ENCODE data around the gene NUDT21. TPM values are rescaled to one million over a fixed set of nuclear protein-coding genes. Genes with fewer than 3 reads are reported as not detected.
"Not testable (repeated sequence)": the region's sequence is repeated elsewhere in the genome, so short reads cannot be mapped to it uniquely, and the experiment has no call there.

NUDT21 gene
- 128 TPM for total RNA-seq

GRCh38 chr16:56450986-56451752 is at the start of gene NUDT21, which contains the start of gene OGFOD1:
Gene NUDT21 (minus strand): TSS chr16:56451332. CDS start chr16:56451202, 130 bp downstream.
Gene OGFOD1 (plus strand): TSS chr16:56451554. CDS start chr16:56451613, 59 bp downstream.
- DNase-seq (ENCODE audit: low spot score) = peak; percentile 96

GRCh38 chr16:56493815-56494214 is 42.7 kb upstream of the NUDT21 start:
- DNase-seq (ENCODE audit: low spot score) = no peak

DNA sequence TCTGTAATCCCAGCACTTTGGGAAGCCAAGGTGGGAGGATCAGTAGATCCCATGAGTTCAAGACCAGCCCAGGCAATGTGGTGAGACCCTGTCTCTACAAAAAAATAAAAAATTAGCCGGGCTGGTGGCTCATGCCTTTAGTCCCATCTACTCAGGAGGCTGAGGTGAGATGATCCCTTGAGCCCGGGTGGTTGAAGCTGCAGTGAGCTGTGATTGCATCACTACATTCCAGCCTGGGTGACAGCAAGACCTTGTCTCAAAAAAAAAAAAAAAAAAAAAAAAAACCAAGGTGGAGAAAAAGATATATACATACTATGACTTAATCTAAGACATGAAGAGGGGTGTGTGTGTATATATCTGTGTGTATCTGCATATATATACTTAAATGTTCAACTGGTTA is 42.0 kb upstream of the NUDT21 start:
- DNase-seq (ENCODE audit: low spot score) = no peak

GRCh38 chr16:56491657-56492261 is 40.6 kb upstream of the NUDT21 start:
- DNase-seq (ENCODE audit: low spot score) = no peak

- DNase-seq (ENCODE audit: low spot score) = not testable (repeated sequence)
These were observed 37.7 kb upstream of the NUDT21 start for GRCh38 chr16:56488868-56489267.

DNA sequence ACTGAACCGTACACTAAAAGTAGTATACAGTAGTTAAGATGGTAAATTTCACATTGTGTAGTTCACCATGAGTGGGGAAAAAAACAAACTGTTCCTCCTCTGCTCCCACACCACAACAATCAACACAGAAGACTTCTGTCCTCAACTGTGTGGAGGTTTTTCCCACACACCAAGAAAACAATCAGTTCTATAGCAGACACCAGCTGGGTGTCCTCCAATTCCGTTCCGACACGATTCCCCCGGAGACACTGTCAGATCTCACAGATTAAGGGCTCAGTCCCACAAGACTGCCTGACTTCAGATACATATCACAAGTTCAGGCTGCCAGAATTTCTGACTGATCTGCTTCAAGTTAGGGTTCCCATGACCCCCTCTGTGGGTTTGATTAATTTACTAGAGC is 36.9 kb upstream of the NUDT21 start:
- DNase-seq (ENCODE audit: low spot score) = no peak

GRCh38 chr16:56483394-56483793 is 32.3 kb upstream of the NUDT21 start:
- no peak for DNase-seq (ENCODE audit: low spot score)

DNA sequence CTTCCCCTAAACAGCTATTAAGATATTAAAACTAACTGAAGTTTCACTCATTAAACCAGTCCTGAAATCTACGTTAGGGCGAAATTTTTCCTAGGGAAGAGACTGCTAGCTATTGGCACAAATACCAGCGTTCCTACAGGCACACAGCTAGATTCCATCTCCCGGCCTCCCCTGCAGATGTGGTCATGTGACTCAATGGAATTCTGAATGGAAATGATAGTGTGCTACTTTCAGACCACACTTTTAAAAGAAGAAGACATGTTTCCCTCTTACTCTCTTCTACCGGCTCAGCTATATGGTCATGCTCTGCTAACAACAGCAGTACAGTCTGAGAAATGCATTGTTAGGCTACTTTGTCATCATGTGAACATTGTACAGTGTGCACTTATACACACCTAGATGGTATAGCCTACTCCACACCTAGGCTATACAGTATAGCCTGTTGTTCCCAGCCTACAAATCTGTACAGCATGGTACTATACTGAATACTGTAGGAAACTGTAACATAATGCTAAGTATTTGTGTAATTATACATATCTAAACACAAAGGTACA is 31.6 kb upstream of the NUDT21 start:
- no peak for DNase-seq (ENCODE audit: low spot score)

DNA sequence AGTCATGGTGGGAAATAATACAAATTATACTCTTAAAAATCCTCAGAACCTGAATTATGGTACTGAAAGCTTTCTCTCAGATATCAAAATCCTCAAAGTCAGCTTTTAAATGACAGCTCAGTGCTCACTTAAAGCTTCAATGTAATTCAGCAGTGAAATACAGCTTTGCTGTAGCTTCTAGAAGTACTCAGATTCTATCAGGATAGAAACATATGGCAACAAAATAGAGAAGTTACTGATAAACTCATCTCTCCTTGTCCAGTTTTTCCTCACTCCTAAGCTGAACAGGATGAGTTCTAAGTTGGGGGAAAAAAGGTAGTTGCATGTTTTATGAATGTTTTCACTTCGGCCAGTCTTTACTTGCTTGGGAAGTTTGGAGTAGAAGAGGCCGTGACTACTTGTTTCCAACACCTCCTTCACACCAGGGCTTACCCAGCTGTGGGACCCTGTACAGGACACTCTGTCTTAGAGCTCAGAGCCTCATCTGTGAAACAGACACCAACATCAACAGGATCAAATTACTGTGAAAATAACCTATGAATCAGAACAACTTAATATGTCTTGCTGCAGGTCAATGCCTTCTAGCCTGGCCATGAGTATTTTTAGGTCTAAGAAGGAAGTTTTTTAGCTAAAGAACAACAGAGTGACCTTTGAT is 30.5 kb upstream of the NUDT21 start:
- DNase-seq (ENCODE audit: low spot score) = no peak

DNA sequence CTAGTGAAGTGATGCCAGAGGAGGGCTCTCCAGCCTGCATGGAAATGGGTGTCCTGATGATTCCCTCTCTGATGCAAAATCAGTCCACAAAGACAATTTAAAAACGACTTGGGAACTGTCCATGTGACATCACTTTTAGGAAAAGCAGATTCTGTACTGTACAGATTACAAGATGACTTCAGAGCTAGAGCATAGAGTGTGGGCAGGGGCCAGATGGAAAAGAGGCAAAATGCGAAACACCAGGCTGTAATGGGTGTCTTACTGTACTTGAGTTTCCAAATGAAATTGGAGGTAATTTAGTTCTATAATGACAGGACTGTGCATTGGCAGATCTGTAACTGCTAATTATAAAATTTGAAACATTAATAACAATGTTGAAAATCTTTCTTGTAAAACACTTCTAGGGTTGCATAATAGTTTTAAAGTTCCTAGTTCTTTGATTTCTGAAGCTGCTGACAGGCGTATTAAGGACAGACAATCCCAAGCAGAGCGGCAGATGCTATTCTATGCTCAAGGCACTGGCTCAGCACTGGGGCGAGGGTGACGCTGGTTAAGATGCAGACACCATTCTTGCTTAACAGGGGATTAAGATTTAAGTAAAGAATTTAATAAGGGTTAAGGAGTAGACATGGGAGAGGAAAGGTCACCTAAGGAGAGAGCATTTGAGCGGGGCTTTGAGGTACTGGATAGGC is 29.8 kb upstream of the NUDT21 start:
- no peak for DNase-seq (ENCODE audit: low spot score)

DNA sequence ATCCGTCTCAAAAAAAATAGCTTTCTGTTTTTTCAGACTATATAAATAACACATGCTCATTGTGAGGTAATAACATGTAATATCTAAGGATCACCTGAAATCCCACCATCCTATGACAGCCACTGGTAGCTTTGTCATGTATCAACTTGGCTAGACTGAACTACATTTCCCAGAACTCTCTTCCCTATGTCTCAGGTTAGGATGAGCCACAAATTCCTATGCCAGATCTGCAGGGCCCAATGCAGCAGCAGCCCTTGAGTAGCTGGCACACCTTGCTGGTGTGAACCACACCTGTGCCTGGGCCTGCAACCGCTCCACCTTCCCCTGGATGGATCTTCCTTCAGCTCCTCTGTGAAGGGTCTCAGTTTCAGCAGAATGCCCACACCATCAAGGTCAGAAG is 28.3 kb upstream of the NUDT21 start:
- no peak for DNase-seq (ENCODE audit: low spot score)

- DNase-seq (ENCODE audit: low spot score) = no peak
These were observed 27.3 kb upstream of the NUDT21 start for GRCh38 chr16:56478281-56479049.

DNA sequence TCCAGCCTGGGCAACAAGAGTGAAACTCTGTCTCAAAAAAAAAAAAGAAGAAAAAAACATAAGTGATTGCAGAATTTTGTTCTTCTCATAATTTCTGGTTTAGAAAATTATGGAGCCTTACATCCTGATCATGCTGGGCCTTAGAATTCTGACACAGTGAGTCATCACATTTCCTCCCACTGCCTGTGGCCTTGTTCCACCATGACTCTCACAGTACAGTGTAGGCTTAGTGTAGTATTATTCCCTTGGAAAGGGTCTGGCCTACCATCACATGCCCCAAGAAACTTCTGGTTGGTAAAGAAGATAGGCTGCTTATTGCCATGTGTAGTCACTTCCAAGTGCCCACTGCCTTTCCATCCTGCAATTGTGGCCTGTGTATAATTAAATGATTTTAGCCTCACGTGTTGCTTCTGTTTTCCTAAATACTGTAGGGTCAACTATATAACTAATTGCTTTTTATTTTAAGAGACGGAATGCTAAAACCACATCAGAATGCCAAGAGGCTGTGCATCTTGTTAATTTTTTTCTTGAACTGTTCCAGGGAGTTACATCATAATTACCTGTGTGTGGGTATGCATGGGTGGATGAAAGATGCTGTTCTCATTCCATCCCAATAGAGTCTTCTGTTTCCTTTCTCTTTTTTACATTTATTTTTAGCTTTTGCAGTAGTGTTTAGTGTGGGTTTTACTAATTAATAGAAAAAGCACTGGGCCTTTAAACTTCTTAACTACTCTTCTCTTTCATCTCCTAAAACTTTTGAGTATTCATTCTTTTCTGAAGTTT is 26.2 kb upstream of the NUDT21 start:
- no peak for DNase-seq (ENCODE audit: low spot score)

DNA sequence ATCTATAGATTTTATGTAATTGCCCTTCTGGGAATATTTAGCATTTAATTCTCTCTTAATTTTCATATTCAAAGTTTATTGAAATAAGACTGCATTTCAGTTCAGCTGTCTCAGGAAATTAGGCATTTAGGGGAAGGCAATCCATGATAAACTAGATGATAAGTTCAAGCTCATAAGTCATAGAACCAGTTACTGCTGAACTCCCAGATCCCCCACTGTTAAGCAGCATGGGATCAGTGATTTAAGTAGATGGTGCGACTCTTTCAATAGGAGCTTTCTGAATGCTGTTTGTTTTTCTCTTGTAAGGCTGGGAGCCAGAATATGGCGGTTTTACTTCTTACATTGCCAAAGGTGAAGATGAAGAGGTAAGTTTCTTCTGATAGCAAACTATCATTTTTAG is 24.1 kb upstream of the NUDT21 start:
- DNase-seq (ENCODE audit: low spot score) = no peak

GRCh38 chr16:56470666-56471065 is 19.5 kb upstream of the NUDT21 start:
- no peak for DNase-seq (ENCODE audit: low spot score)

- no peak for DNase-seq (ENCODE audit: low spot score)
These were observed 19.1 kb upstream of the NUDT21 start for GRCh38 chr16:56470232-56470631.

- DNase-seq (ENCODE audit: low spot score) = no peak
These were observed 18.6 kb upstream of the NUDT21 start for GRCh38 chr16:56469748-56470147.

- no peak for DNase-seq (ENCODE audit: low spot score)
These were observed 17.7 kb upstream of the NUDT21 start for GRCh38 chr16:56468800-56469199.

- no peak for DNase-seq (ENCODE audit: low spot score)
These were observed 15.2 kb upstream of the NUDT21 start for GRCh38 chr16:56466344-56466743.

DNA sequence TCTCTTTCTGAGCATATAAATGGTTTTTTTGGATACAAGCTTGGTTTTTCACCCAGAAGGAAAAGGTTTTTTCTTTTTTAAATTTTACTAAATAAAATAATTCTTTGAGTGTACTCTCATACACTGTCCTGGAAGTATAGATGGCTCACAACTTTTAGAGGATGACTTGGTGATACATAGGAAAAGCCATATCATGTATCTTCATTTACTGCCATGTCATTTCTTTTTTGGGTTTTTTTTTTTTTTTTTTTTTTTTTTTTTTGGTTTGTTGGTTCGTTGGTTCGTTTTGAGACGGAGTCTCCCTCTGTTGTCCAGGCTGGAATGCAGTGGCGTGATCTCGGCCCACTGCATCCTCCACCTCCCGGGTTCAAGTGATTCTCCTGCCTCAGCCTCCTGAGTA is 12.0 kb upstream of the NUDT21 start:
- DNase-seq (ENCODE audit: low spot score) = no peak
